RWPE2 (cell line): ENCODE measurements around the gene CDC42BPG.

Source experiments
- ATAC-seq: fragments of 200-7000 bp; cut with Tn5 transposase; 3 replicates; pipeline ENCODE4 v1.9.1; 2021; ENCODE audit warnings: low read depth
- DNase-seq: peaks from one replicate; pipeline ENCODE4 v3.0.0-alpha.2; 2020; ENCODE audit warnings: low spot score
- H3K27ac ChIP-seq: fragments of 450-650 bp; 2 replicates; pipeline ENCODE4 v1.5.1; 2017; ENCODE audit warnings: mild to moderate bottlenecking; ENCODE audit not compliant: poor library complexity, severe bottlenecking
- H3K27me3 ChIP-seq: fragments of 250-450 bp; sonication (Bioruptor Pico); 2 replicates; pipeline ENCODE4 v1.5.1; 2021; ENCODE audit warnings: mild to moderate bottlenecking, moderate library complexity; ENCODE audit not compliant: insufficient read depth, poor library complexity, severe bottlenecking
- H3K36me3 ChIP-seq: fragments of 250-450 bp; sonication (Bioruptor Pico); 2 replicates; pipeline ENCODE4 v1.5.1; 2020; ENCODE audit warnings: low read depth, mild to moderate bottlenecking, moderate library complexity
- H3K4me1 ChIP-seq: fragments of 250-450 bp; sonication (Bioruptor Pico); 2 replicates; pipeline ENCODE4 v1.5.1; 2021; ENCODE audit warnings: mild to moderate bottlenecking, moderate library complexity; ENCODE audit not compliant: insufficient read depth, poor library complexity, severe bottlenecking
- H3K4me3 ChIP-seq: fragments of 250-450 bp; sonication (Bioruptor Pico); 2 replicates; pipeline ENCODE4 v1.5.1; 2021; ENCODE audit warnings: mild to moderate bottlenecking, moderate library complexity; ENCODE audit not compliant: severe bottlenecking
- H3K9me3 ChIP-seq: fragments of 250-450 bp; sonication (Bioruptor Pico); 2 replicates; pipeline ENCODE4 v1.5.1; 2021; ENCODE audit warnings: mild to moderate bottlenecking, moderate library complexity; ENCODE audit not compliant: severe bottlenecking
- TF ChIP-seq, protein P1 (sequence below): fragments of 450-650 bp; IDR thresholded peaks from one replicate; pipeline ENCODE4 v1.5.1; 2017; ENCODE audit warnings: mild to moderate bottlenecking, moderate library complexity; ENCODE audit not compliant: poor library complexity, severe bottlenecking

The CDC42BPG gene

DNA sequence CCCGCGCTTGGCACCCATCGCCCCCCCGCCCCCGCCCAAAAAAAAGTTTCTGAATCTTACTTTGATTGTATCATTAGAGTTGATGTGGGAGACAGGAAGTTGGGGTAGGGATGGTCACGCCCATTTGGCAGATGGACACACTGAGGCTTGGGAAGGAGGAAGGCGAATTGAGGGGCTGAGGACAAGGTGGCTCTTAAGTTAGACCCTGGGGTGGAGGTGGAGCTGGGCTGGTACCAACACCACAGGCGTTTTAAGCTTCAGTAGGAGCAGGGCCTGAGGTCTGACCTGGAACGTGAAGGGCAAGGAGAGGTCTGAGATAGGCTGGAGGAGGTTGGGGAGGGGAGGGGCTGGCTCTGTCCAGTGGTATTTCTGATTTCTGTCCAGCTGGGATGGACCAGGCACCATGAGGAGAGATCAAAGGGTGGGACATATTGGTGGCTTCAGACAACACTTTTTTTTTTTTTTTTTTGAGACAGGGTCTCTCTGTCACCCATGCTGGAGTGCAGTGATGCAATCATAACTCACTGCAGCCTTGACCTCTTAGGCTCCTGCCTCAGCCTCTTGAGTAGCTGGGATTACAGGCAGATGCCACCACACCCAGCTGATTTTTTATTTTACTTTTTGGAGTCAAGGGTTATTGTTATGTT is 799 bp upstream of the CDC42BPG start:
- Histone ChIP-seq H3K27ac (peak overlapping the region; percentile 99), H3K36me3 (peaks cover 14% of the 10 kb centered on the region), H3K9me3 (no peaks in the 10 kb centered on the region), H3K4me1 (peaks cover 13% of the 10 kb centered on the region), H3K27me3 (no peaks in the 10 kb centered on the region), H3K4me3 (peak overlapping the region; percentile 47)
- DNase-seq (no peak), ATAC-seq (no peak)
- TF ChIP-seq, protein P1, sequence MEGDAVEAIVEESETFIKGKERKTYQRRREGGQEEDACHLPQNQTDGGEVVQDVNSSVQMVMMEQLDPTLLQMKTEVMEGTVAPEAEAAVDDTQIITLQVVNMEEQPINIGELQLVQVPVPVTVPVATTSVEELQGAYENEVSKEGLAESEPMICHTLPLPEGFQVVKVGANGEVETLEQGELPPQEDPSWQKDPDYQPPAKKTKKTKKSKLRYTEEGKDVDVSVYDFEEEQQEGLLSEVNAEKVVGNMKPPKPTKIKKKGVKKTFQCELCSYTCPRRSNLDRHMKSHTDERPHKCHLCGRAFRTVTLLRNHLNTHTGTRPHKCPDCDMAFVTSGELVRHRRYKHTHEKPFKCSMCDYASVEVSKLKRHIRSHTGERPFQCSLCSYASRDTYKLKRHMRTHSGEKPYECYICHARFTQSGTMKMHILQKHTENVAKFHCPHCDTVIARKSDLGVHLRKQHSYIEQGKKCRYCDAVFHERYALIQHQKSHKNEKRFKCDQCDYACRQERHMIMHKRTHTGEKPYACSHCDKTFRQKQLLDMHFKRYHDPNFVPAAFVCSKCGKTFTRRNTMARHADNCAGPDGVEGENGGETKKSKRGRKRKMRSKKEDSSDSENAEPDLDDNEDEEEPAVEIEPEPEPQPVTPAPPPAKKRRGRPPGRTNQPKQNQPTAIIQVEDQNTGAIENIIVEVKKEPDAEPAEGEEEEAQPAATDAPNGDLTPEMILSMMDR, result no peak

DNA sequence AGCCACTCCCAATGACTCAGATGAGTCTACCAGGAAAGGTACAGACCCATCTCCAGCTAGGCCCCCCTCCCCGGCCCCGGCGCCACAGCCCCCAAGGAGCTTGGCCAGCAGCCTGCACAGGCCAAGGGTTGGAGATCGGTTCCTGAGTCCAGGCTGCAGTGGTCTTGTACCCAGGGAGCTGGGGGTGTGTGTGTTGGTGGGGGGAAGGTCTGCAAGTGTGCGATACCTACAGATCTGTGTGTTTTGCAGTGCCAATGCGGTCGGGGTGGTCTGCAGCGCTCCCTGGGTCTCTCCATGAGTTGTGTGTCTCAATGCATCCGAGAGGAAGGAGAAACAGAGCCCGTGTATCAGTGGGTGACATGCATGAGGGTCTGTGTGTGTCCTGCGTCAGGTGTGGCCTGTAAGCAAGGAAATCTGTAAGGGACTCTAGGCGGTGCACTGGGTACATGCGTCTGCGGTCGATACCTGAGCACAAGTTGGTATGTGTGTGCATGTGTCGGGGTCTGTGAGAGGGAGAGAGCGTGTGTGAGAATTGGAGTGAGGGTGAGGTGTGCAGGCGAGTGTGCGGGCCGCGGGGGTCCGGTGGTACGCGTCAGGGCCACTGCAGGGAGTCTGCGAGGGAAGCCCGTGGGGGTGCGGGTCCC is 645 bp downstream of the CDC42BPG start:
- DNase-seq, result no peak
- peaks cover 12% of the 10 kb centered on the region for H3K4me1 ChIP-seq
- peak; percentile 3; the same call in 1 of the 3 replicates for ATAC-seq
- H3K36me3 ChIP-seq, result peaks cover 27% of the 10 kb centered on the region
- peak overlapping the region; percentile 47 for H3K4me3 ChIP-seq
- peak overlapping the region; percentile 99 for H3K27ac ChIP-seq
- H3K9me3 ChIP-seq, result no peaks in the 10 kb centered on the region
- TF ChIP-seq, protein P1, result no peak
- no peaks in the 10 kb centered on the region for H3K27me3 ChIP-seq

DNA sequence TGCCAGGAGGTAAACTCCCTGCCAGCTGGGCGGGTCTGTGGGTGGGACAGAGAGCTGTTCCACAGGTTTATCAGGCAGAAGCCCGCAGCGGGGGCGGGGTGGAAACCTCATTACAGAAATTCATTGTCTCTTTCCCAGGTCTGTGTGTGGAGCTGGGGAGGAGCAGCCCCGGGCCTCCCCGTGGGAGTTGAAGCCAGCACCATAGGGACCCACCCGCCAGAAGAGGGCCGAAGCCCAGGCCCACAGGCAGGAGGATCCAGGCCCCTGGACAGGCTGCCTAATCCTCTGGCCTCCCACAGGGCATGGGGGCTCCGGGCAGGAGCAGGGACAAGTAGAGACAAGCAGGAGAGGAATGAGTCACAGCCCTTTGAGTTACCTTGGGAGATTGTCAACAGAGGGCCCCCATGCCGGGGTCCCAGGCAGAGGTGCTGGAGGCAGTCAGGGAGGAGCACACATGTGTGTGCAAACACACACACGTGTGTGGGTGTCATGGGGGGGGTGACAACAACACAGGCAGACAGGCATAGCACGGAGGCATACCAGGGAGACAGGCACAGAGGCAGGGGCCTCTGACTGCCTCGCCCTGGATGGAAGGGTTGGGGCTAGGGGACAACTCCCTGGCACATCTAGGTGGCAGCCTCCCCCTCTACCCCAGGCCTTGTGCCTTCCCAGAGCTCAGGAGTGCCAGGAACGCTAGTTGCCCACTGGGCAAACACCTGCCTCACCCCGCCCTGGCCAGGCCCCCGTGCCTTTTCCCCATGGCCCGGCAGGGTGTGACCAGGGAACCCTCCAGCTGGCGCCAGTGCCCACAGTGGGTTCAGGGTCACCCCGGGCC is 1.4 kb downstream of the CDC42BPG start:
- Histone ChIP-seq H3K4me1 (peaks cover 12% of the 10 kb centered on the region), H3K27ac (peak overlapping the region; percentile 99), H3K4me3 (peak overlapping the region; percentile 47), H3K36me3 (peaks cover 32% of the 10 kb centered on the region), H3K27me3 (no peaks in the 10 kb centered on the region), H3K9me3 (no peaks in the 10 kb centered on the region)
- DNase-seq, result peak; percentile 92
- TF ChIP-seq, protein P1, result no peak
- peak; percentile 44 for ATAC-seq

DNA sequence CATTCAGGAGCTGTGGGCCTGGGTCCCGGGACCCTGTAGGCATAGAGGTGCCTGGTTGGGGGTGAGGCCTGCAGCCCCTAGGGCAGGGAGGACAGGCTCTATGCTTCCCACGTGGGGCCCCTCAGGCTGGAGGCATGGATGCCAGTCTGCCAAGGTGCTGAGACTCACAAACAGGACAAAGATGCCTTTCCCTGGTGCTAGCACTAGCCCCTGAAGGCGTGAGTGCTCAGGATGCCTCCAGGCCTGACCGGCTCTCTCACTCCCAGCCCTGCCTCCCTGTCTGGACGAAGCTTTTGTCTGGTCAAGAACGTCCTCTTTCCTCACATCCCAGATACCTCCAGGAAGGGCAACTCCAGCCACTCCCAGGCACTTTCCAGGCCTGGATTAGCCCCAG is 2.1 kb downstream of the CDC42BPG start:
- H3K27me3 ChIP-seq, result no peaks in the 10 kb centered on the region
- DNase-seq, result peak; percentile 69
- H3K36me3 ChIP-seq, result peaks cover 39% of the 10 kb centered on the region
- H3K4me1 ChIP-seq, result peaks cover 12% of the 10 kb centered on the region
- H3K4me3 ChIP-seq, result no peak overlapping the region
- H3K27ac ChIP-seq, result peak overlapping the region; percentile 99
- peak; percentile 7; the same call in 2 of the 3 replicates for ATAC-seq
- TF ChIP-seq, protein P1, result no peak
- H3K9me3 ChIP-seq, result no peaks in the 10 kb centered on the region
